Liver (tissue), 9 donors: ENCODE measurements around the gene PF4V1. TPM values are rescaled to one million over a fixed set of nuclear protein-coding genes. Genes with fewer than 3 reads are reported as not detected.

ENCODE experiments used
- DNase-seq: peaks from one replicate; pipeline ENCODE4 v3.0.0-alpha.2; 2017; ENCODE audit warnings: low spot score
- H3K27ac ChIP-seq, 2 donors: one replicate each; pipeline ENCODE4 v1.7.0; 2013; ENCODE audit warnings: inconsistent platforms in 2 of 2, low read length in 2 of 2, control low read depth in 1 of 2, low read depth in 1 of 2, mild to moderate bottlenecking in 1 of 2
- H3K27me3 ChIP-seq, 4 donors: one replicate each; pipeline versions ENCODE4 v1.6.1 to v1.7.0; 2013; ENCODE audit warnings: low read length in 3 of 4, inconsistent platforms in 1 of 4, mild to moderate bottlenecking in 1 of 4, moderate library complexity in 1 of 4; ENCODE audit not compliant: control insufficient read depth in 4 of 4, insufficient read depth in 4 of 4
- H3K36me3 ChIP-seq, 4 donors: one replicate each; pipeline versions ENCODE4 v1.6.1 to v1.7.0; 2013; ENCODE audit warnings: low read length in 3 of 4, mild to moderate bottlenecking in 3 of 4, low read depth in 1 of 4, moderate library complexity in 1 of 4; ENCODE audit not compliant: control insufficient read depth in 4 of 4, insufficient read depth in 3 of 4
- H3K4me1 ChIP-seq, 4 donors: one replicate each; pipeline versions ENCODE4 v1.6.1 to v1.7.0; 2013; ENCODE audit warnings: low read length in 3 of 4, mild to moderate bottlenecking in 3 of 4, moderate library complexity in 1 of 4; ENCODE audit not compliant: control insufficient read depth in 4 of 4, insufficient read depth in 4 of 4
- H3K4me3 ChIP-seq, 3 donors: one replicate each; pipeline versions ENCODE4 v1.6.1 to v1.7.0; 2013; ENCODE audit warnings: low read length in 3 of 3, control low read depth in 1 of 3, low read depth in 1 of 3, mild to moderate bottlenecking in 1 of 3
- H3K9ac ChIP-seq, 2 donors: one replicate each; pipeline ENCODE4 v1.7.0; 2013; ENCODE audit warnings: low read length in 2 of 2, mild to moderate bottlenecking in 2 of 2, moderate library complexity in 2 of 2, control low read depth in 1 of 2, low read depth in 1 of 2
- H3K9me3 ChIP-seq, 4 donors: one replicate each; pipeline versions ENCODE4 v1.6.1 to v1.7.0; 2013; ENCODE audit warnings: low read length in 3 of 4; ENCODE audit not compliant: control insufficient read depth in 4 of 4
- EGR1 ChIP-seq, 2 donors: IDR thresholded peaks; 2 replicates each; pipeline ENCODE4 v1.6.1; 2016 to 2018; ENCODE audit warnings: antibody characterized with exemption in 2 of 2, low read depth in 2 of 2
- FOXA1 ChIP-seq: IDR thresholded peaks from 2 replicates; pipeline ENCODE4 v1.6.1; 2016; ENCODE audit warnings: antibody characterized with exemption
- FOXA2 ChIP-seq: IDR thresholded peaks from 2 replicates; pipeline ENCODE4 v1.6.1; 2016; ENCODE audit warnings: antibody characterized with exemption
- GABPA ChIP-seq, 2 donors: IDR thresholded peaks in 1 of 2; conservative IDR thresholded peaks in 1 of 2; 2 replicates each; pipeline ENCODE4 v1.6.1; 2016; ENCODE audit warnings: antibody characterized with exemption in 2 of 2, mild to moderate bottlenecking in 1 of 2, moderate library complexity in 1 of 2
- HNF4A ChIP-seq, 2 donors: conservative IDR thresholded peaks; 2 replicates each; pipeline ENCODE4 v1.6.1; 2016; ENCODE audit warnings: antibody characterized with exemption in 2 of 2, mild to moderate bottlenecking in 2 of 2
- HNF4G ChIP-seq: IDR thresholded peaks from 2 replicates; pipeline ENCODE4 v1.6.1; 2016; ENCODE audit warnings: antibody characterized with exemption
- JUND ChIP-seq, 2 donors: IDR thresholded peaks; 2 replicates each; pipeline ENCODE4 v1.6.1; 2016; ENCODE audit warnings: antibody characterized with exemption in 2 of 2
- NR2F2 ChIP-seq: IDR thresholded peaks from 2 replicates; pipeline ENCODE4 v1.6.1; 2016; ENCODE audit warnings: antibody characterized with exemption
- RAD21 ChIP-seq, 2 donors: IDR thresholded peaks; 2 replicates each; pipeline ENCODE4 v1.6.1; 2016; ENCODE audit warnings: antibody characterized with exemption in 2 of 2, mild to moderate bottlenecking in 2 of 2
- RXRA ChIP-seq, 2 donors: IDR thresholded peaks; 2 replicates each; pipeline ENCODE4 v1.6.1; 2017 to 2018; ENCODE audit warnings: antibody characterized with exemption in 2 of 2, mild to moderate bottlenecking in 1 of 2
- SP1 ChIP-seq: IDR thresholded peaks from 2 replicates; pipeline ENCODE4 v1.6.1; 2018; ENCODE audit warnings: antibody characterized with exemption, mild to moderate bottlenecking
- TAF1 ChIP-seq: conservative IDR thresholded peaks from 2 replicates; pipeline ENCODE4 v1.6.1; 2016; ENCODE audit warnings: antibody characterized with exemption, mild to moderate bottlenecking
- YY1 ChIP-seq: IDR thresholded peaks from 2 replicates; pipeline ENCODE4 v1.6.1; 2016; ENCODE audit warnings: antibody characterized with exemption, mild to moderate bottlenecking
- WGBS: extraction: QIAGEN DNeasy Blood & Tissue Kit; methylation state at CpG from one replicate; pipeline ENCODE4 v1.1.7; 2013; 5-methylcytosine and 5-hydroxymethylcytosine counted together
- polyA plus RNA-seq, 2 donors: library from polyadenylated mRNA; stranded (reverse) in 1 of 2; unstranded in 1 of 2; fragments of 200-250 nt in 1 of 2; fragments of >200 nt in 1 of 2; fragmentation: Nextera tagmentation in 1 of 2; extraction: Ambion mirVana in 1 of 2; gene quantifications; one replicate each; pipeline versions ENCODE4 v1.2.1 to v1.2.3, GENCODE V29; 2013 to 2015
- total RNA-seq, 2 donors: library from RNA; depleted of rRNA; stranded (reverse); fragments of >200 nt; gene quantifications; one replicate each; pipeline ENCODE4 v1.2.3, GENCODE V29; 2014
- TF ChIP-seq, protein P1 (sequence below): IDR thresholded peaks from 2 replicates; pipeline ENCODE4 v1.6.1; 2016; ENCODE audit warnings: antibody characterized with exemption
- TF ChIP-seq, protein P2 (sequence below): fragments of 150-350 bp; IDR thresholded peaks from 2 replicates; pipeline ENCODE4 v1.5.1; 2017; ENCODE audit warnings: improper control_type of control experiment, low read depth, low read length; ENCODE audit not compliant: missing input control
- TF ChIP-seq, protein P3 (sequence below): IDR thresholded peaks from 2 replicates; pipeline ENCODE4 v1.6.1; 2016; ENCODE audit warnings: antibody characterized with exemption
- TF ChIP-seq, protein P4 (sequence below): IDR thresholded peaks from 2 replicates; pipeline ENCODE4 v1.6.1; 2016; ENCODE audit warnings: antibody characterized with exemption, mild to moderate bottlenecking
- TF ChIP-seq, protein P5 (sequence below): IDR thresholded peaks from 2 replicates; pipeline ENCODE4 v1.6.1; 2016; ENCODE audit warnings: antibody characterized with exemption
- donor health status: healthy.
- donor health status: healthy.
- donor health status: healthy.
- donor health status: healthy.
- donor health status: healthy.

The PF4V1 gene
- total and polyA plus RNA-seq, 4 donors = 0.16 to 3.4 (median 0.74) TPM; not detected in 1

DNA sequence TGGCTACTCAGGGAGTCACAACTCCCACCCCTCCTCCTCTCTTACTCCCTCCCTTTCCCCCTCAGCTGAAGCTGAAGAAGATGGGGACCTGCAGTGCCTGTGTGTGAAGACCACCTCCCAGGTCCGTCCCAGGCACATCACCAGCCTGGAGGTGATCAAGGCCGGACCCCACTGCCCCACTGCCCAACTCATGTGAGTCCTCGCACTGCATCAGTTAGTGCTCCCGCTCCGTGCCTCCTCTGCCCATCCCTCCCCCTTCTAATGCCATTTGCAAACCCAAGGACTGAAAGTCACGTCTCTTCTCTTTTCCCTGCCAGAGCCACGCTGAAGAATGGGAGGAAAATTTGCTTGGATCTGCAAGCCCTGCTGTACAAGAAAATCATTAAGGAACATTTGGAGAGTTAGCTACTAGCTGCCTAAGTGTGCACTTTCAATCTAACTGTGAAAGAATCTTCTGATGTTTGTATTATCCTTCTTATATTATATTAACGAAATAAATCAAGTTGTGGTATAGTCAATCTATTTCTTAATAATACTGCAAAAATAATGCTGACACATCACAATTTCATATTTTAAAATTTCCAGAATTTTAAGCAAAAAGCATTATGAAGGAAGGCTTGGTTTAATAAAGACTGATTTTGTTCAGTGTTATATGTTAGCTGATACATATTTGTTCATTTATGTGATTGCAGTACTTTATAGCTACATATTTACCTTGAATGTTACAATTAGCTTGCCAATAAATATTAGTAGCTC, 800 bp downstream of the PF4V1 start:
- DNase-seq = no peak
- Histone ChIP-seq H3K27me3 (no peaks in the 10 kb centered on the region), H3K4me1 (peaks cover 3 to 24% (median 8%) of the 10 kb centered on the region in 4 donors), H3K9me3 (peaks cover 0 to under 1% (median 0%) of the 10 kb centered on the region in 4 donors), H3K36me3 (no peaks in the 10 kb centered on the region), H3K27ac (no peak overlapping the region), H3K4me3 (no peak overlapping the region), H3K9ac (no peak overlapping the region)
- WGBS = 44% methylated on average over 8 of the region's 8 CpGs
- TF ChIP-seq, protein P1, sequence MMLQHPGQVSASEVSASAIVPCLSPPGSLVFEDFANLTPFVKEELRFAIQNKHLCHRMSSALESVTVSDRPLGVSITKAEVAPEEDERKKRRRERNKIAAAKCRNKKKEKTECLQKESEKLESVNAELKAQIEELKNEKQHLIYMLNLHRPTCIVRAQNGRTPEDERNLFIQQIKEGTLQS = no peak
- TF ChIP-seq RXRA (IDR thresholded peaks at IDR 0.05) = no peak

DNA sequence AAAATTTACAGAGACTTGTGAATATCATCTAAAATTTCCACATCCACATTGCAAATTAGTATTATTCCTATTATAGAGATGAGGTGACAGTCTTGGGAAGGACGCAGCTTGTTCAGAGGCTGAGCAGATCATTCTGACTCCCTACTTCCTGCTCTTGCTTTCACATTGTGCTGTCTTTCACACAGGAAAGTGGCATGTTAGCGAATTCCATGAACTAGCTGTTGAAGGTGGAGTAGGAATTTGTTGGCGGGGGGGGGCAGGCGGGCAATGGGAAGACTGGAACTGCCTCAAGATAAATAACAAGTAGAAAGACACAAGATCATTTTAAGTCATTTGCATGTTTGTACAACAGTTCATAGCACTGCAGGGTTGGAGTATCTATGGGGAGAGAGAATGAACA, 2.3 kb downstream of the PF4V1 start:
- WGBS = 79% methylated on average over 4 of the region's 4 CpGs
- Histone ChIP-seq H3K27me3 (no peaks in the 10 kb centered on the region), H3K4me1 (peaks cover 3 to 21% (median 7%) of the 10 kb centered on the region in 4 donors), H3K4me3 (no peak overlapping the region), H3K9ac (no peak overlapping the region), H3K36me3 (no peaks in the 10 kb centered on the region), H3K27ac (no peak overlapping the region), H3K9me3 (peaks cover 0 to 2% (median 0%) of the 10 kb centered on the region in 4 donors)
- TF ChIP-seq SP1 = no peak
- no peak for DNase-seq

DNA sequence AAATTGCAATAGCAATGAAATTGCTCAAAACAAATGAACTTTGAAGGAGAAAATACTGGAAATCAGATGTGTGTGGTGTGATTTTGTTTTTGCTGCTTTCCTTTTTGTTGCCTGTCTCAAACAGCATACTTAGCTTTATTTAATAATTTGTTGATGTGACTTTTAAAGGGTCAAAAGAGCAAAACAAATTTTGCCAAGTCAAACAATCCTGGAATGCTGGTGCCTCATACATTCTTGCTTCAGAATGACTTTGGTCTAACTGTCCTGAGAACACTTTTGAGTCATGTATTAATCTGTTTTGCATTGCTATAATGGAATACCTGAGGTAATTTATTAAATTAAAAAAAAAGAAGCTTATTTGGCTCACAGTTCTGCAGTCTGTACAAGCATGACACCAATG, 3.4 kb downstream of the PF4V1 start:
- H3K27ac ChIP-seq = peak overlapping the region; percentile 59 to 74
- DNase-seq = no peak

More for the DNA sequence above, 3.4 kb downstream of the PF4V1 start:
- H3K4me1 ChIP-seq = peaks cover 3 to 21% (median 7%) of the 10 kb centered on the region in 4 donors
- no peaks in the 10 kb centered on the region for H3K36me3 ChIP-seq
- H3K9ac ChIP-seq = no peak overlapping the region
- no peak overlapping the region for H3K4me3 ChIP-seq
- H3K27me3 ChIP-seq = no peaks in the 10 kb centered on the region
- peaks cover 0 to 2% (median 0%) of the 10 kb centered on the region in 4 donors for H3K9me3 ChIP-seq
- TF ChIP-seq HNF4G = no peak
- no peak for TF ChIP-seq FOXA2
- no peak for TF ChIP-seq EGR1 (IDR thresholded peaks at IDR 0.05; ENCODE audit: low read depth in 2 of 2)
- TF ChIP-seq RAD21 (IDR thresholded peaks at IDR 0.05) = peak in 1 of 2 donors; percentile 8
- TF ChIP-seq YY1 = peak; percentile 53
- no peak for TF ChIP-seq GABPA (IDR thresholded peaks at IDR 0.05 in 1 of 2, conservative IDR thresholded peaks at IDR 0.05 in 1 of 2)
- TF ChIP-seq RXRA (IDR thresholded peaks at IDR 0.05) = peak; percentile 13 to 59
- TF ChIP-seq, protein P2, sequence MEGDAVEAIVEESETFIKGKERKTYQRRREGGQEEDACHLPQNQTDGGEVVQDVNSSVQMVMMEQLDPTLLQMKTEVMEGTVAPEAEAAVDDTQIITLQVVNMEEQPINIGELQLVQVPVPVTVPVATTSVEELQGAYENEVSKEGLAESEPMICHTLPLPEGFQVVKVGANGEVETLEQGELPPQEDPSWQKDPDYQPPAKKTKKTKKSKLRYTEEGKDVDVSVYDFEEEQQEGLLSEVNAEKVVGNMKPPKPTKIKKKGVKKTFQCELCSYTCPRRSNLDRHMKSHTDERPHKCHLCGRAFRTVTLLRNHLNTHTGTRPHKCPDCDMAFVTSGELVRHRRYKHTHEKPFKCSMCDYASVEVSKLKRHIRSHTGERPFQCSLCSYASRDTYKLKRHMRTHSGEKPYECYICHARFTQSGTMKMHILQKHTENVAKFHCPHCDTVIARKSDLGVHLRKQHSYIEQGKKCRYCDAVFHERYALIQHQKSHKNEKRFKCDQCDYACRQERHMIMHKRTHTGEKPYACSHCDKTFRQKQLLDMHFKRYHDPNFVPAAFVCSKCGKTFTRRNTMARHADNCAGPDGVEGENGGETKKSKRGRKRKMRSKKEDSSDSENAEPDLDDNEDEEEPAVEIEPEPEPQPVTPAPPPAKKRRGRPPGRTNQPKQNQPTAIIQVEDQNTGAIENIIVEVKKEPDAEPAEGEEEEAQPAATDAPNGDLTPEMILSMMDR = no peak
- TF ChIP-seq TAF1 = no peak
- TF ChIP-seq, protein P3, sequence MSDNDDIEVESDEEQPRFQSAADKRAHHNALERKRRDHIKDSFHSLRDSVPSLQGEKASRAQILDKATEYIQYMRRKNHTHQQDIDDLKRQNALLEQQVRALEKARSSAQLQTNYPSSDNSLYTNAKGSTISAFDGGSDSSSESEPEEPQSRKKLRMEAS = peak; percentile 27
- peak; percentile 73 for TF ChIP-seq NR2F2
- TF ChIP-seq, protein P4, sequence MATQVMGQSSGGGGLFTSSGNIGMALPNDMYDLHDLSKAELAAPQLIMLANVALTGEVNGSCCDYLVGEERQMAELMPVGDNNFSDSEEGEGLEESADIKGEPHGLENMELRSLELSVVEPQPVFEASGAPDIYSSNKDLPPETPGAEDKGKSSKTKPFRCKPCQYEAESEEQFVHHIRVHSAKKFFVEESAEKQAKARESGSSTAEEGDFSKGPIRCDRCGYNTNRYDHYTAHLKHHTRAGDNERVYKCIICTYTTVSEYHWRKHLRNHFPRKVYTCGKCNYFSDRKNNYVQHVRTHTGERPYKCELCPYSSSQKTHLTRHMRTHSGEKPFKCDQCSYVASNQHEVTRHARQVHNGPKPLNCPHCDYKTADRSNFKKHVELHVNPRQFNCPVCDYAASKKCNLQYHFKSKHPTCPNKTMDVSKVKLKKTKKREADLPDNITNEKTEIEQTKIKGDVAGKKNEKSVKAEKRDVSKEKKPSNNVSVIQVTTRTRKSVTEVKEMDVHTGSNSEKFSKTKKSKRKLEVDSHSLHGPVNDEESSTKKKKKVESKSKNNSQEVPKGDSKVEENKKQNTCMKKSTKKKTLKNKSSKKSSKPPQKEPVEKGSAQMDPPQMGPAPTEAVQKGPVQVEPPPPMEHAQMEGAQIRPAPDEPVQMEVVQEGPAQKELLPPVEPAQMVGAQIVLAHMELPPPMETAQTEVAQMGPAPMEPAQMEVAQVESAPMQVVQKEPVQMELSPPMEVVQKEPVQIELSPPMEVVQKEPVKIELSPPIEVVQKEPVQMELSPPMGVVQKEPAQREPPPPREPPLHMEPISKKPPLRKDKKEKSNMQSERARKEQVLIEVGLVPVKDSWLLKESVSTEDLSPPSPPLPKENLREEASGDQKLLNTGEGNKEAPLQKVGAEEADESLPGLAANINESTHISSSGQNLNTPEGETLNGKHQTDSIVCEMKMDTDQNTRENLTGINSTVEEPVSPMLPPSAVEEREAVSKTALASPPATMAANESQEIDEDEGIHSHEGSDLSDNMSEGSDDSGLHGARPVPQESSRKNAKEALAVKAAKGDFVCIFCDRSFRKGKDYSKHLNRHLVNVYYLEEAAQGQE = no peak
- TF ChIP-seq, protein P5, sequence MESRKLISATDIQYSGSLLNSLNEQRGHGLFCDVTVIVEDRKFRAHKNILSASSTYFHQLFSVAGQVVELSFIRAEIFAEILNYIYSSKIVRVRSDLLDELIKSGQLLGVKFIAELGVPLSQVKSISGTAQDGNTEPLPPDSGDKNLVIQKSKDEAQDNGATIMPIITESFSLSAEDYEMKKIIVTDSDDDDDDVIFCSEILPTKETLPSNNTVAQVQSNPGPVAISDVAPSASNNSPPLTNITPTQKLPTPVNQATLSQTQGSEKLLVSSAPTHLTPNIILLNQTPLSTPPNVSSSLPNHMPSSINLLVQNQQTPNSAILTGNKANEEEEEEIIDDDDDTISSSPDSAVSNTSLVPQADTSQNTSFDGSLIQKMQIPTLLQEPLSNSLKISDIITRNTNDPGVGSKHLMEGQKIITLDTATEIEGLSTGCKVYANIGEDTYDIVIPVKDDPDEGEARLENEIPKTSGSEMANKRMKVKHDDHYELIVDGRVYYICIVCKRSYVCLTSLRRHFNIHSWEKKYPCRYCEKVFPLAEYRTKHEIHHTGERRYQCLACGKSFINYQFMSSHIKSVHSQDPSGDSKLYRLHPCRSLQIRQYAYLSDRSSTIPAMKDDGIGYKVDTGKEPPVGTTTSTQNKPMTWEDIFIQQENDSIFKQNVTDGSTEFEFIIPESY = peak; percentile 28
- TF ChIP-seq, protein P1 = no peak
- TF ChIP-seq SP1 = peak; percentile 57
- peak; percentile 76 to 85 for TF ChIP-seq HNF4A (conservative IDR thresholded peaks at IDR 0.05)
- TF ChIP-seq JUND (IDR thresholded peaks at IDR 0.05) = peak; percentile 37 to 70
- no peak for TF ChIP-seq FOXA1
